GM21737 (cell line): ENCODE data around the gene KRTAP2-1.
"Not testable (repeated sequence)": the region's sequence is repeated elsewhere in the genome, so short reads cannot be mapped to it uniquely, and the experiment has no call there.

Experiments used
- ATAC-seq: cut with Tn5 transposase; IDR thresholded peaks from one replicate; pipeline ENCODE4 v1.9.1; 2021; ENCODE audit warnings: mild to moderate bottlenecking, moderate library complexity; ENCODE audit not compliant: unreplicated experiment

KRTAP2-1 gene

GRCh38 chr17:41013606-41014005 is 33.5 kb downstream of the KRTAP2-1 start:
- ATAC-seq: no peak

GRCh38 chr17:41013181-41013580 is 33.9 kb downstream of the KRTAP2-1 start:
- no peak for ATAC-seq

- ATAC-seq: no peak
Measured at GRCh38 chr17:41012326-41013120, 34.6 kb downstream of the KRTAP2-1 start.

- no peak for ATAC-seq
Measured at GRCh38 chr17:41010441-41010840, 36.7 kb downstream of the KRTAP2-1 start.

- ATAC-seq: no peak
Measured at GRCh38 chr17:41009936-41010335, 37.2 kb downstream of the KRTAP2-1 start.

GRCh38 chr17:41009301-41009760 is 37.8 kb downstream of the KRTAP2-1 start:
- no peak for ATAC-seq

GRCh38 chr17:41008811-41009210 is 38.3 kb downstream of the KRTAP2-1 start, which contains the start of gene KRTAP3-1:
Gene KRTAP3-1 (minus strand): TSS chr17:41009128. CDS start chr17:41009074, 54 bp downstream.
- ATAC-seq: no peak

GRCh38 chr17:41004397-41004796 is 42.7 kb downstream of the KRTAP2-1 start:
- no peak for ATAC-seq

GRCh38 chr17:41003926-41004325 is 43.2 kb downstream of the KRTAP2-1 start:
- ATAC-seq: no peak

- ATAC-seq: no peak
Measured at GRCh38 chr17:41002814-41003213, 44.3 kb downstream of the KRTAP2-1 start.

- no peak for ATAC-seq
Measured at GRCh38 chr17:41001795-41002194, 45.3 kb downstream of the KRTAP2-1 start.

GRCh38 chr17:40999563-40999962 is 47.6 kb downstream of the KRTAP2-1 start, which contains the start of gene KRTAP3-2:
Gene KRTAP3-2 (minus strand): TSS chr17:40999906. CDS start chr17:40999853, 53 bp downstream.
- not testable (repeated sequence) for ATAC-seq

GRCh38 chr17:40997361-40997760 is 49.8 kb downstream of the KRTAP2-1 start:
- no peak for ATAC-seq

GRCh38 chr17:40996829-40997228 is 50.3 kb downstream of the KRTAP2-1 start:
- ATAC-seq: no peak
